CD14-positive monocyte (primary cell): Measurements from ENCODE around the gene LRIT1. TPM values are rescaled to one million over a fixed set of nuclear protein-coding genes. Genes with fewer than 3 reads are reported as not detected.

Source experiments
- DNase-seq, 3 donors: peaks; one replicate each; pipeline ENCODE4 v3.0.0-alpha.2; 2011 to 2022
- H2AFZ ChIP-seq: 2 replicates; pipeline ENCODE4 v1.6.0; 2012; ENCODE audit warnings: mild to moderate bottlenecking, low read depth, low read length, inconsistent platforms; ENCODE audit not compliant: insufficient read depth, poor library complexity, severe bottlenecking
- H3K27ac ChIP-seq, 2 donors: 1 replicate in 1 of 2; 2 replicates in 1 of 2; pipeline ENCODE4 v1.5.1; 2012 to 2013; ENCODE audit warnings: low read length in 2 of 2, control low read depth in 1 of 2, inconsistent platforms in 1 of 2, low read depth in 1 of 2, mild to moderate bottlenecking in 1 of 2
- H3K27me3 ChIP-seq, 2 donors: one replicate each; pipeline versions ENCODE4 v1.6.0 to v1.6.1; 2011 to 2013; ENCODE audit warnings: low read length in 2 of 2; ENCODE audit not compliant: control insufficient read depth in 2 of 2, insufficient read depth in 2 of 2
- H3K36me3 ChIP-seq, 2 donors: replicated peaks in 1 of 2; 1 replicate in 1 of 2; 2 replicates in 1 of 2; pipeline versions ENCODE4 v1.5.1 to v1.6.1; 2012 to 2013; ENCODE audit warnings: low read length in 2 of 2, control low read depth in 1 of 2, inconsistent platforms in 1 of 2, mild to moderate bottlenecking in 1 of 2; ENCODE audit not compliant: insufficient read depth in 2 of 2, control insufficient read depth in 1 of 2
- H3K4me1 ChIP-seq, 2 donors: 1 replicate in 1 of 2; 2 replicates in 1 of 2; pipeline versions ENCODE4 v1.5.1 to v1.6.1; 2012 to 2013; ENCODE audit warnings: low read length in 2 of 2, control low read depth in 1 of 2, inconsistent platforms in 1 of 2, mild to moderate bottlenecking in 1 of 2, moderate library complexity in 1 of 2; ENCODE audit not compliant: insufficient read depth in 2 of 2, control insufficient read depth in 1 of 2
- H3K4me2 ChIP-seq: replicated peaks from 2 replicates; pipeline ENCODE3; 2012; ENCODE audit warnings: low read length, moderate library complexity, mild to moderate bottlenecking; ENCODE audit not compliant: poor library complexity, severe bottlenecking; ENCODE audit errors: extremely low read depth
- H3K4me3 ChIP-seq, 3 experiments: fragments of 200-600 bp in 1 of 3; sonication (generic) in 1 of 3; replicated peaks in 1 of 3; 1 replicate in 2 of 3; 2 replicates in 1 of 3; pipeline ENCODE4 v1.5.1; 2011 to 2013; ENCODE audit warnings: low read length in 3 of 3, mild to moderate bottlenecking in 3 of 3, control low read depth in 2 of 3, low read depth in 2 of 3, inconsistent platforms in 1 of 3, moderate library complexity in 1 of 3
- H3K79me2 ChIP-seq: 2 replicates; pipeline ENCODE4 v1.6.0; 2012; ENCODE audit warnings: mild to moderate bottlenecking, control low read depth, inconsistent platforms, low read length, moderate library complexity; ENCODE audit not compliant: insufficient read depth
- H3K9ac ChIP-seq: 2 replicates; pipeline ENCODE4 v1.6.0; 2017; ENCODE audit warnings: low read length, mild to moderate bottlenecking; ENCODE audit not compliant: insufficient read depth, poor library complexity, severe bottlenecking
- H3K9me3 ChIP-seq, 2 donors: replicated peaks in 1 of 2; 1 replicate in 1 of 2; 2 replicates in 1 of 2; pipeline versions ENCODE4 v1.5.1 to v1.6.1; 2012 to 2013; ENCODE audit warnings: low read length in 2 of 2, control low read depth in 1 of 2; ENCODE audit not compliant: control insufficient read depth in 1 of 2, insufficient read depth in 1 of 2
- H4K20me1 ChIP-seq: 2 replicates; pipeline ENCODE4 v1.6.0; 2012; ENCODE audit warnings: mild to moderate bottlenecking, low read length, control low read depth, moderate library complexity; ENCODE audit not compliant: insufficient read depth
- H3K27ac Mint-ChIP-seq, 7 donors: one replicate each; pipeline ENCODE4 v1.8.0; 2020; ENCODE audit warnings: mild to moderate bottlenecking in 7 of 7, mixed read lengths in 7 of 7, moderate library complexity in 6 of 7, inconsistent platforms in 2 of 7
- H3K27me3 Mint-ChIP-seq, 3 donors: one replicate each; pipeline ENCODE4 v1.8.0; 2021 to 2022; ENCODE audit warnings: low read depth in 3 of 3, mild to moderate bottlenecking in 3 of 3, mixed read lengths in 3 of 3, moderate library complexity in 3 of 3, inconsistent platforms in 1 of 3
- H3K36me3 Mint-ChIP-seq, 2 donors: one replicate each; pipeline ENCODE4 v1.8.0; 2020; ENCODE audit warnings: mixed read lengths in 2 of 2, inconsistent platforms in 1 of 2, mild to moderate bottlenecking in 1 of 2
- H3K4me1 Mint-ChIP-seq: one replicate; pipeline ENCODE4 v1.8.0; 2020; ENCODE audit warnings: mild to moderate bottlenecking, mixed read lengths
- H3K4me3 Mint-ChIP-seq, 2 donors: one replicate each; pipeline ENCODE4 v1.8.0; 2020; ENCODE audit warnings: mild to moderate bottlenecking in 2 of 2, mixed read lengths in 2 of 2, moderate library complexity in 1 of 2
- H3K9me3 Mint-ChIP-seq, 7 donors: one replicate each; pipeline ENCODE4 v1.8.0; 2020 to 2022; ENCODE audit warnings: mixed read lengths in 7 of 7, mild to moderate bottlenecking in 6 of 7, moderate library complexity in 6 of 7, inconsistent platforms in 2 of 7
- WGBS: methylation state at CpG from one replicate; pipeline ENCODE4 v1.1.5; 2013; ENCODE audit warnings: missing lambda C conversion rate; ENCODE audit not compliant: insufficient coverage; 5-methylcytosine and 5-hydroxymethylcytosine counted together
- intact Hi-C, 2 donors: fragments of 100-400 bp; cut with micrococcal nuclease; formaldehyde crosslinking; loops; one replicate each; pipeline versions ENCODE4 v1.15.0 to v1.15.1; 2023
- polyA plus RNA-seq, 3 donors: library from polyadenylated mRNA; depleted of rRNA in 1 of 3; unstranded in 2 of 3; stranded (reverse) in 1 of 3; fragments of 300-500 nt in 2 of 3; fragments of >200 nt in 1 of 3; fragmentation: Illumina TruSeq in 2 of 3; gene quantifications; 1 replicate in 2 of 3; 2 replicates in 1 of 3; pipeline ENCODE4 v1.2.3, GENCODE V29; 2012 to 2021
- TF ChIP-seq, protein P1 (sequence below): fragments of 200-600 bp; IDR thresholded peaks from one replicate; pipeline ENCODE4 v1.8.0; 2022; ENCODE audit warnings: antibody characterized with exemption, mild to moderate bottlenecking

Gene LRIT1
- polyA plus RNA-seq, 3 donors = not detected

DNA sequence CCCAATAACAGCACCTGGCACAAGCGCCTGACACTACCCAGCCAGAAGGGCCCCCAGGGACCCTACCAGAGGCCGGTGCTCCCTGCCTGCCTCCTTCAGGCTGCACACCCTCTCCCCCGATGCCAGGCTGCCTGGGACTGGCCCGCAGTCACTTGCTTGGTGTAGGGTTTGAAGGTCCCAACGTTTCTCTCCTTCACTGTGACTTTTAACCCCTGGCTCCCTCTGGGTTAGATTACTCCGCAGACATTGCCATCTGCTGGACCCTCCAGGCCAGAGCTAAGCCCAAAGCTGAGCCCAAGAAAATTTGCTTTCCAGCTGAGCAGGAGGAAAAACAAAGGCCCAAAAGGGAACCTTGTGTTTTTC, 40.1 kb downstream of the LRIT1 start:
- no peaks in the 10 kb centered on the region for H3K36me3 Mint-ChIP-seq
- 89% methylated on average over 3 of the region's 6 CpGs for WGBS

DNA sequence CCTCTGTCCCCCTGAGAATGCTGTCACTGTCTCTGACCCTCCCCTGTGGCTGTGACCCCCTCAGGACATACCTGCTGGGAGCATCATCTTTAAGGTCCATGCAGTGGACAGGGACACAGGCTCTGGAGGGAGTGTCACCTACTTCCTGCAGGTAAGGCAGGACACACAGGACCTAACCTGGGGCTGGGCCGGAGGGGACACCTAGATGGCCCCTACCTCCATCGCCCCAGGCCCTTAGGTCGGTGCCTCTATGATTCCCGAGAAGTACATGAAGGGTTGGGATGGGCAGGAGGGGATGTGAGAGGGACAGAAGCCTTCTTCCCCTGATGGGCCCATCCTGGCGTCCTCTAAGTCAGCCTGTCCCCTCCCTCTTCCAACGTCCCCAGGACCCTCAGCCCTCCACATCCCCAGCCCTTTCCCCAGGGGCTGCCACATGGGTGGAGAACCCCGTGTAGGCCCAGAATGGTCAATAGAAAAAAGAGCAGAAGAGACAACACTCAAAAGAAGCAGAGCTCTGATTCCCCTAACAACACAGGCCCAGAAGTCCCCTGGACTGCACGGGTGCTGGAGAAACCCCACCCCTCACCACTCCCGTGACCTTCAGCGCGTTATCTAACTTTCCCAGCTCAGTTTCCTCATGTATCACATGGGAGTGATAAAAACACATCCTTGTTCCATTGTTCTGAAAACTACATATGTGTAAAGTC, 40.7 kb downstream of the LRIT1 start:
- DNase-seq = no peak
- H3K4me1 ChIP-seq = no peaks in the 10 kb centered on the region
- TF ChIP-seq, protein P1, sequence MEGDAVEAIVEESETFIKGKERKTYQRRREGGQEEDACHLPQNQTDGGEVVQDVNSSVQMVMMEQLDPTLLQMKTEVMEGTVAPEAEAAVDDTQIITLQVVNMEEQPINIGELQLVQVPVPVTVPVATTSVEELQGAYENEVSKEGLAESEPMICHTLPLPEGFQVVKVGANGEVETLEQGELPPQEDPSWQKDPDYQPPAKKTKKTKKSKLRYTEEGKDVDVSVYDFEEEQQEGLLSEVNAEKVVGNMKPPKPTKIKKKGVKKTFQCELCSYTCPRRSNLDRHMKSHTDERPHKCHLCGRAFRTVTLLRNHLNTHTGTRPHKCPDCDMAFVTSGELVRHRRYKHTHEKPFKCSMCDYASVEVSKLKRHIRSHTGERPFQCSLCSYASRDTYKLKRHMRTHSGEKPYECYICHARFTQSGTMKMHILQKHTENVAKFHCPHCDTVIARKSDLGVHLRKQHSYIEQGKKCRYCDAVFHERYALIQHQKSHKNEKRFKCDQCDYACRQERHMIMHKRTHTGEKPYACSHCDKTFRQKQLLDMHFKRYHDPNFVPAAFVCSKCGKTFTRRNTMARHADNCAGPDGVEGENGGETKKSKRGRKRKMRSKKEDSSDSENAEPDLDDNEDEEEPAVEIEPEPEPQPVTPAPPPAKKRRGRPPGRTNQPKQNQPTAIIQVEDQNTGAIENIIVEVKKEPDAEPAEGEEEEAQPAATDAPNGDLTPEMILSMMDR = no peak
- H3K27me3 ChIP-seq = peaks cover 8 to 19% of the 10 kb centered on the region in 2 donors
- Mint-ChIP-seq H3K27ac (no peak overlapping the region), H3K4me3 (no peak overlapping the region), H3K36me3 (no peaks in the 10 kb centered on the region), H3K27me3 (peaks cover 11 to 21% (median 17%) of the 10 kb centered on the region in 3 donors), H3K9me3 (no peaks in the 10 kb centered on the region), H3K4me1 (no peaks in the 10 kb centered on the region)
- intact Hi-C loops = no loop called here
- H3K79me2 ChIP-seq = no peaks in the 10 kb centered on the region
- no peak overlapping the region for H2AFZ ChIP-seq
- no peak overlapping the region for H3K27ac ChIP-seq
- H4K20me1 ChIP-seq = no peaks in the 10 kb centered on the region
- H3K9me3 ChIP-seq = no peaks in the 10 kb centered on the region
- H3K4me2 ChIP-seq = no peak overlapping the region
- H3K9ac ChIP-seq = no peak overlapping the region
- H3K36me3 ChIP-seq = no peaks in the 10 kb centered on the region
- 80% methylated on average over 8 of the region's 11 CpGs for WGBS
- no peak overlapping the region for H3K4me3 ChIP-seq

More for the DNA sequence above, 40.1 kb downstream of the LRIT1 start:
- Mint-ChIP-seq H3K9me3 (no peaks in the 10 kb centered on the region), H3K4me3 (no peak overlapping the region), H3K4me1 (no peaks in the 10 kb centered on the region), H3K27ac (no peak overlapping the region), H3K27me3 (peaks cover 5 to 15% (median 11%) of the 10 kb centered on the region in 3 donors)
- peaks cover 2 to 14% of the 10 kb centered on the region in 2 donors for H3K27me3 ChIP-seq
- H3K27ac ChIP-seq = no peak overlapping the region
- TF ChIP-seq, protein P1 = no peak
- H3K4me1 ChIP-seq = no peaks in the 10 kb centered on the region
- H3K9me3 ChIP-seq = no peaks in the 10 kb centered on the region
- H3K79me2 ChIP-seq = no peaks in the 10 kb centered on the region
- H2AFZ ChIP-seq = no peak overlapping the region
- intact Hi-C loops = no loop called here
- no peaks in the 10 kb centered on the region for H3K36me3 ChIP-seq
- no peak overlapping the region for H3K4me2 ChIP-seq
- H3K4me3 ChIP-seq = no peak overlapping the region
- no peaks in the 10 kb centered on the region for H4K20me1 ChIP-seq
- DNase-seq = no peak
- H3K9ac ChIP-seq = no peak overlapping the region
